ENCODE data around the gene FOXS1.

Gene FOXS1

DNA sequence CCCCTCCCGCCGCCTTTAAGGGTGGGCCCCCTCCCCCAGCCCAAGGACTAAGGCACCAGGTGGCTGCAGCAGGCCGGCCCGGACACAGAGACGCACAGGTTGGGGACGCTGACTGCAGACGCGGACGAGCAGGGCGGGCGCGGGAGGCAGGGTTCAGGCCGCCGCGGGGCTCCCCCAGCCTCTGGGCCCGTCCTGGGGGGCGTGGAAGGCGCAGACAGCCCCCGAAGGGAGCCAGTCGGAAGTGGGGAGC, 15.7 kb upstream of the FOXS1 start:
- no peak for DNase-seq (ENCODE audit: low spot score)

DNA sequence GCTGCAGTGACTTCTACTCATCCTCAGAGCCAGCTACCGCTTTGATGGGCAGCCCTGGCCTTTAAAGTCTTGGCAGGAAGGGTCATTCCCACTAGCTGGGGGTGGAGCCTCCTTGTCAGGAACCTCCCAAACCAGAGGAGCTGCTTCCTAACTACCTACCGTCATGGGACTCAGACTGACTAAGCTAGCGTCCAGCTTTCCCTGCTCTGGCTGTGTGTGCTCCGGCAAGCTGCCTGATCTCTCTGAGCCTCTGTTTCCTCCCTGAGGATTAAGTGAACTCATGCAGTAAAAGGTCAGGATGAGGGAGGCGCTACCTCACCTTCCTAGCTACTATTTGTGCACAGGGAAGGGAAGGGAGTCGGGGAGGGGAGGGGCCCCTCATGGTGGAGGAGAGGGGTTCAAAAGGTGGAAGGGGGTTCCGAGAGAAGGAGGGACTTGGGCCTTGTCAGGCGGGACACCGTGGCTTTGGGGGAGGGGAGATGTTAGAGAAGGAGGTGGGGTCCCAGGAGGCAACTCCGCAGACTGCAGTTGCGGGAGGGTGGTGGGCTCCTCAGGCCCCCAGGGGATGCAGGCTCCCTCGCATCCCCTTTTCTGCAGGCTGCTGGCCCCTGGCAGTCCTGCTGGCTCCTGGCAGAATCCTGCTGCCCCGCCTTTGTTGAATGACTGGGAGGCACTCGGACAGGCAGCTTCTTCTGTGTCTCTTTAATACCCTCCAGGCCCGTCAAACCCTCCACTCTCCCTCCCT, 15.2 kb upstream of the FOXS1 start:
- DNase-seq (ENCODE audit: low spot score): peak; percentile 71

DNA sequence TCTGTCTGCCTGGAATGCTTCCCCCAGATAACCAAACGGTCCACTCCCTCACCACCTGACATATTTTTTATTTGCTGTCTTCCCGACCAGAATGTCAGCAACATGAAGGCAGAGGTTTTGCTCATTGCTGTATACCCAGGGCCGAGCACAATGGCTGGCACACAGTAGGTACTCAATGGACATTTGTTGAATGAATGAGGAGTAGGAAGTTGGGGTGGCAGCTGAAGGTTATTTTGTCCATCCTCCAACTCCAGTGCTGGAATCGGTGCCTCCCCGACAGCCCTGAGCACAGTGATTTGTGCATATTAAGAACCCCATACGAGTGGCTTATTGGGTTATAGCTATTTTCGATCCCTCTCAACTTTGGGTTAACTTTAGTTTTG, 14.6 kb upstream of the FOXS1 start:
- DNase-seq (ENCODE audit: low spot score): no peak

DNA sequence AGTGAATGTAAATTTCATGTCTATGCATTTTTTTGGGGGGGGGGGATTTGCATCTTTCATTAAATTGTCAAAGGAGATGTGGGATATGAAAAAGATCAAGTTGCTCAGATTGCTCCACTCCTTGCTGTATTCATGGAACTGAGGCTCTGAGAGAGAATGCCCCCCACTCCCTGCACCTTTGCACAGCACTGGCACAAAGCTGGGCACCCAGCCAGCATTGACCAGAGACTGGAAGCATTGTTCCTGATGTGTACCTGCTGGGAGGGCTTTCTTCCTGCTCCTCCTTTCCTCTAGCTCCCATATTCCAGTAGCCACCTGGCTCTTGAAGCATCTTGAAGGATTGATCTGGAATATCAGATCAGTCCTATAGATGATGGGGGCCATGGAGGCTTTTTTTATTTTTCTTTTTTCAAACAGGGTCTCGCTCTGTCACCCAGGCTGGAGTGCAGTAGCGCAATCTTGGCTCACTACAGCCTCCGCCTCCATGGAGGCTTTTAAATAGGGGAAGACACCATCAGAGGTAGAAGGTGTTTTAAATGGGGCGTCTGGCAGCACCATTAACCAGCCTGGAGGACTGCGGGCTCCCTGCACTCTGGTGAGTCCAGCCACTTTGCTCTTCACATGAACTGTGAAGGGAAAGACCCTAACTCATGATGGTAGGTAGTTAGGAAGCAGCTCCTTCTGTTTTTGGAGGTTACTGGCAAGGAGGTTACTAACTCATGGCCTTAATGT, 14.0 kb upstream of the FOXS1 start:
- DNase-seq (ENCODE audit: low spot score): no peak

DNA sequence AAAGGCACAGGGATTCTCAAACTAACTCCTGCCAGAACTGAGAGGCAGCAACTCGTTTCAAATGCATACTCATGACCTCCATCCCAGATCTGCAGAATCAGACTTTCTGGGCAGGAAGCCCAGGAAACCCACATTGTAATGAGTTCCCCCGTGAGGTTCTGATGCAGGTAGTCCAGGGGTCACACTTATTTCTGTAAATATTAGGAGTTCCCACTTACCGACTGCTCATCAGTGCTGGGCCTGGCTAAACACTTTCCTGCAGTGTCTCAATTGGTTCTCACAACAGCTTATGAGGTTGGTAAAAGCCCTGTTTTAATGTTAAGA, 13.3 kb upstream of the FOXS1 start:
- DNase-seq (ENCODE audit: low spot score): no peak

DNA sequence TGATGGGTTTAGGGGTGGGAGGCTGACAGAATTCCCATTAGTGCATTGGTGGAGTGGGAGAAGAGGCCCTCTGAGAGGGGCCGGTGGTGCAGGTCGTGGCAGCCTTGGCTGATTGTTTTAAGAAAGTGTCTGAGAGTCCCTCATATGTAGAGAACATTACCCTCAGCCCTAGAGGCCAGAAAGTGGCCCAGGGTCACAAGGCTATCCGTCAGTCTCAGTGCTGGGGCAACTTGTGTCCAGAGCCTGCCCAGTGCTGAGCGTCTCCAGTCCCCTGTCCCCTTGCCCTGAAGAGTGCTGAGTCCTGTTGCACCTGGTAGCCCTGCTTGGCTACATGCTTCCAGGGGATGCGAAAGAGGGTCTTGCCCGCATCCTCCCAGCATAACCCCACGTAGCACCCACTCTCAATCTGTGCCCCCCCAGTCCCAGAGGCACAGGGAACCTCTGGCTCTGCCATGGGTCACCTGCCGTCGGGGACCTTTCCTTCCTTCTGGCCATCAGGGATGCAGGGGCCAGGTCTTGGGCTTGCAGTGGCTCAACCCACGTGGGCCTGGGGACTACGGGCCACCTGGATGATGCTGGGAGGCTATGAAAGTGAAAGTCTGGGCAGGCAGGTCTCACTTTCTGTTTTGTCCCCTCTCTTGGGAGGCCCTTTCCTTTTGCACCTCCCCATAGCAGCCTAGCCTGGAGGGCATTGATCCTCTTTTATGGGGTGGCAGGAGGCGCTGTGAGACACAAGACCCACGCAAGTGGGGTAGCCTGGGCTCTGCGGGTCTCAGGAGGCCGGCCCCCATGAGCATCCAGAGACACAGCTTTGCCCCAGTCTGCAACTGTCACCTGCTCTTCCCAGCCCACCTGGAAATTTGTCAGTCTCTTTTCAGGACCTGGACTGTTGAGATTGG, 12.7 kb upstream of the FOXS1 start:
- no peak for DNase-seq (ENCODE audit: low spot score)

DNA sequence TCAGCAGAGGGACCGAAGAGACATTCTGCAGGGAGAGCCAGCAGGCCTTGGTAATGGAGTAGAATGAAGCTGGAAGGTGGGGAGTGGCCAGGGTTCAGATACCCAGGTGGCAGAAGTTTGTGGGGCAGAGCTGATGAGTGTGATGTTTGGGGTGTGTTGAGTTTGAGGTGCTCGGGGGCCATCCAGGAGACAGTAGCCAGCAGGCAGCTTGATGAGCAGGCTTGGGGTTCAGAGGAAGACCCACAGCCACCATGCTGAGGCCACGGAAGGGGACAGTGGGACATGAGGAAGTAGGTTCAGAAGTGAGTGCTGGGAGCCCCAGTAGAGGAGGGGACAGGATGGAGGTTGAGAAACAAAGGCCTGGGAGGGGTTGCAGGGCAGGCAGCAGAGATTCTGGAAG, 11.1 kb upstream of the FOXS1 start:
- DNase-seq (ENCODE audit: low spot score): no peak

DNA sequence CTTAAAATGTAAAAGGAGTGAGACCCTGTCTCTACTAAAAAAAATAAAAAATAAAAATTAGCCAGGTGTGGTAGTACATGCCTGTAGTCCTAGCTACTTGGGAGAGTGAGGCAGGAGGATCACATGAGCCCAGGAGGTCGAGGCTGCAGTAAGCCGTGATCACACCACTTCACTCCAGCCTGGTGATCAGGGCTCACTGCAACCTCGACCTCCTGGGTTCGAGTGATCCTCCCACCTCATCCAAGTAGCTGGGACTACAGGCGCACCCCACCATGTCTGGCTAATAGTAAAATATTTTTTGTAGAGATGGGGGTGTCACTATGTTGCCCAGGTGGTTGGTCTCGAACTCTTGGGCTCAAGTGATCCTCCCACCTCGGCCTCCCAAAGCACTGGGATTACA, 8.1 kb upstream of the FOXS1 start:
- no peak for DNase-seq (ENCODE audit: low spot score)

DNA sequence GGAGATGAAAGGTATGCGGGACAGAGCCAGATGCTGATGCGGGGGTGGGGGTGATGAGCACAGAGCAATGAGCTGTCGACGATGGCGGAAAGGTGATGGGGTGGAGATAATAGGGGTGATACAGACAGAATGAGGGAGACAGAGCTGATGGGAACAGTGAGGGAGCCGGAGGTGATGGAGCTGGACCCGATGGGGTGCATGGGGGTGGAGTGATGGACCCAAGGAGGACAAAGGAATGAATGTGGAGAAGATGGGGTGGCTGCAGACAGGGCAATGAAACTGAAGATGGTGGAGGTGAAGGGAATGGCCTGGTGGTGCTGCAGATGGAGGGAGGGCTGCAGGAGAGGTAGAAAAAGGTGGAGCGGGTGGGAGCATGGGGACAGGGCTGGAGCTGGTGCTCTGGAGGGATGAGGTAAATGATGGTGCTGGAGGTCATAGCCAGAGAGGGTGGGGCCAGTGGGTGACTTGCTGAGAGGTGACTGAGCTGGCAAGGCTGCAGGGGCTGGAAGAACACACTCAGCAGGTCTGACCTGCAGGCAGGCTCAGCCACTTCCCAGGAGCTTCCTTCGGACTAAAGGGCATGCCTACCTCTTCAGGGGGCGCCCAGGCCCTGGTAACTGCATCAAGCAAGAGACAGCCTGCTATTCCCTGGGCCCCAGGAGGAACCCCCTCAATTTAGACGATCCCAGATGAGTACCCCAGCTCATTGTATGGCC, 6.0 kb upstream of the FOXS1 start:
- no peak for DNase-seq (ENCODE audit: low spot score)

DNA sequence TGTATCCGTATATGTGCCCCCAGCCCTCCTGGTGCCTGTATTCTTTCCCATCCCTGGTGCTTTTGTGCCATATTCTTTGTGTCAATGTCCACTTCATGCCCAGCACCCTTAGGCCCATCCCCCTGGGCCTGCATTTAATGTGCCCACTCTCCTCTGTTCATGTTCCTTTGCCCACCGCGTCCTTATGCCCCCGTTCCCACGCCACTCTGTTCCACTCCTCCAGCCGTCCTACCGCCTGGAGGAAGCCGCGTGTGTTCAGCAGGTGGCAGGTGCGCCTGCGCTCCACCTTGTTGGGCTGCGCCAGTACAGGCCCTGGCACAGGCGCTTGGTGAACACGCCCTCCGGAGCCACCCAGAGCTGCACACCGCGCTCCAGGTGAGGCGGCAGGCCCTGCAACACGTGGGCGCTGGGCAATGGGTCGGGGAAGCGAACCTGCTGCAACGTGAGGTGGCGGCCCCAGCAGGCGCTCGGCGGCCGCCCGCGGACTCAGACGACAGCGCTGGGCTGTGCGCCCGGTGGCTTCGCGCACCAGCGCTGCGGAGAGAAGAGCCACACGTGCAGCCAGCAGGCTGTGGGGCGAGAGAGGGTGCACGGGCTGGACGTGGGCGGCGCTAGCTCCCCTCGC, 4.0 kb upstream of the FOXS1 start:
- peak; percentile 35 for DNase-seq (ENCODE audit: low spot score)

DNA sequence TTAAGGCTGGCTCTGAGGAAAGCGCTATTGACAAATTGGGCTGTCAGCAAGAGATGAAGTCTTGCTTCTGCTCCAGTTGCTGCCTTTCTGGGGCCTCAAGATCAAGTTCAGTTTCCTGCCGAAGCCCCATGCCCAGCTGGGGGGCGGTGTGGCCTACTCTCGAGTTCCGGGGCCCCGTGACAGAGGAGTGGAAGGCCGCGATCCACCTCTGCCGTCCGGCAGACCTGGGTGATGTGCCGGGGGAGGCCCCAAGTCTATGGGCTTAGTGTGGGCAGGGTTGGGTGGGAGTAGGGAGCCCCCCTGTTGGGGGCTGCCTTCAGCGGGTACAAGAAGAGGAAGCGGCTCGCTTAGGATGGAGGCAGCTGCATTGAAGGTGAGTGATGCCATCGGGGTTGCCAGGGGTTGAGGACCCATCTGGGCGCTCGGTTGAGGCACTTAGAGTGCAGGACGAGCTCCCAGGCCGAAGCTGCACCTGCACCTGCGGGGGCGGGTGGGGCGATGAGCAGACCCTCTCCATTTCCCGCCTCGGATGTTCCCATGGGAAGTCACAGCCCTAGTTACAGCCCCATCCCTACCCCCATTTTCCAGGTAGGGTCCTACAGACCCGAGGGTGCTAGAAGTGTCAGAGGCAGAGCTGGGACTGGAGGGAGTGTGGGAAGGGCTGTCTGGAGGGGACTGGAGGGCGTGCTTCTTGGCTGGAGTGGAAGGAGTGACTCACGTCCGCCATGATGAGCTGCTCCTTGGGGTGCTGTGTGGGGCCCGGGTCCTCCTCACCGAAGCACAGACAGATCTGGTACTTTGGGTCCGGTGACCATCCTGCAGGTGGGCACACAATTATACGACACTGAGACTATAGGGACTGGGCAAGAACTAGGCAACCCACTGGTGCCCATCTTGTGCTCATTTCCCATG, 2.9 kb upstream of the FOXS1 start:
- no peak for DNase-seq (ENCODE audit: low spot score)

DNA sequence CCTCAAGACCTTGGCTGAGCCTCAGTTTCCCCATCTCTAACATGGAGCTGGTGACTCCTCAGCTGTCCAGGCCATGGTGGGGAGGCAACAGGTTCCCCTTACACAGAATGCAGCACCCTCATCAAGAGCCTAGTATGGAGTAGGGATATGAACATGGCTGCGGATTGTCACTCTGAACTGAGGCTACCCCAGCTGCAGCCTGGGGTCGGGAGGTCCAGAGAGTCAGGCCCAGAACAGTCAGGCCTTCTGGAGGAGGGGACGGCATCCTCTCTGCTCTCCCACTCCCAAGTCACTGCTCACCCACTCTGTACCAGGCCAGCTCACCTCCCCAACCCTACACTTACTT, 1.4 kb upstream of the FOXS1 start:
- no peak for DNase-seq (ENCODE audit: low spot score)

DNA sequence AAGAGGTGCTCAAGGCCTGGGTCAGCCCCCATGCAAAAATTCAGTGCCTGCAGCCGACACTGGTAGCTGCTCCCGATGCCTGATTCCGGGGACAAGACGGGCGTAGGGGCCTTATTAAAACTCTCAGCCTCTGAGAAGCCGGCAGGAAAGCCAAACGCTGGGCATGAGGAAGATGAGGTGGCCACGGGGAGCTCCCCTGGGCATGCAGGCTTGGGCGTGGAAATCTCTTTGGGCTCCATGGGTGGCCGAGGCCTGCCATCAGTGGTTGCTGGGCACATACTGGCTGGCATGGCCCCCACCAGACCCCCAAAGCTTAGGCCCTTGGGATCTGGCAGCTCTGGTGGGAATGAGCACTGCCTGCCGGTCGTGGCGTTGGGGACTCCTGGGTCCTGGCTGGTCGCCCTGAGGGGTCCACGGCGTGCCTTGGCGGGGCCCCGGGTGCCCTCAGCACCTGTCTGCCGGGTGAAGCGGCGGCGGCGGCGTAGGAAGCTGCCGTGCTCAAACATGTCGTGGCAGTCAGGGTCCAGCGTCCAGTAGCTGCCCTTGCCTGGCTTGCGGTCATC, 586 bp downstream of the FOXS1 start:
- DNase-seq (ENCODE audit: low spot score): no peak

DNA sequence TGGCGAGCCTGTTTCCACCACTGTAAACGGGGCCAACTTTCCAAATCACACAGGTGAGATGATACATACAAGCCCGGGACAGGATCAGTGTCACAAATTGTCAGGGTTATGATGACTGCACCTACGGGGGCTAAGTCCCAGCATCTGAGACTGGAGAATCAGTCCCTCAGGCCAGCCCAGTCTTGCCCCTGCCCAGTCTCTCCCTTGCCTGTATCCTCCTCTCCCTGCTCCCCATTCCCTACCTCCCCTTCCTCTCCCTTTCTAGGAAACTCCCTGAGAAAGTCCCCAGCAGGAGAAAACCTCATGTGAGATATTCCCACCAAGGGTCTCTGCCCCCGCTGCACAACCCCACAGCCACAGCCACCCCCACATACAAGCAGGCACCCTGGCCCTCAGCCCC, 1.5 kb downstream of the FOXS1 start:
- no peak for DNase-seq (ENCODE audit: low spot score)

DNA sequence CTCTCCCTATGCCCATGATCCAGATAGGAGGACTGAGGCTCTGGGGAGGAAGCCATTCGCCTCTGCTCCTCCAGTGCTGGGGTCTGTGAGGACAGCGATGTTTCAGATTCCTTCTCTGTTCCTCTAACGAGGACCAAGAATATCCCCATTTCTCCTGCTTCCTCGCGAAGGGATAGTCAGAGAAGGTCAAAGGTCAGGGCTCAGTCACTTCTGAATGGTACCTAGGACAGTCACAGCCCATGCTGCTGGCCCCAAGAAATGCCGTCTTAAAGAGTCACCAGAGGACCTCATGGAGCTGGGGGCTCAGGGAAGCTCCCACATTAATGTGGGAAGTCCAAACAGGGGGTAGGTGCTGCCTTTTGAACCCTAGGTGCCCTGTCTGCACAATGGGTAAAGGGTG, 2.1 kb downstream of the FOXS1 start:
- no peak for DNase-seq (ENCODE audit: low spot score)

DNA sequence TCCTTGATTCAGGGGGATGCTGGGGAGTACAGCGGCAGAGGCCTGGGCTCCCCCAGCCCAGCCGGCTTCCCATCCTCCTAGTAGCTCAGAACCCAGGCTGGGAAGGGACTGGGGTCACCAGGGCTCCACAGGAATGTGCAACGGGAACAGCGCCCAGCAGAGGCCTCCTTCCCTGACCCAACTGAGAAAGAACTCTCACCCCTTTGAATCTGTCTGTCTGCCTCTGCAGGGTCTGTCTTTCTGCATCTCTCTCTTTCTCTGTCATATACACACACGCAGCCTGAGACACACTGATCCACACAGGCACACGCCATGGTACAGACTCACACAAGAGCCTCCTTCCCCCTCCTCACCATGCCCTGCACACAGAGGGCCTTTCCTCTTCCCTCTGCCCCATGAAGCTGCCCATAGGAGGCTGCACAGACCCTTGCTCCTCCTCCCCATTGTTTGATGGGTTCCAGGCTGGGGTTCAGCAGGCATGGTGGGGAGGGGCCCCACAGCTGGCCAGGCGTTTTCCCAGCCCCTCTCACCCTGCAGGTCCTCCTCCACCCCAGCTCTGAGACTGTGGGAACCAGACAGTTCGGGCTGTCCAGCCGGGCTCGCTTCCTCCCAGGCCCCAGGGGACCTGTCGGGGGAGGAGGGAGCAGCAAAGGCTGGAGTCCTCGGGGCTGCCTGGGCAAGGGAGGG, 2.8 kb downstream of the FOXS1 start:
- DNase-seq (ENCODE audit: low spot score): peak; percentile 35

DNA sequence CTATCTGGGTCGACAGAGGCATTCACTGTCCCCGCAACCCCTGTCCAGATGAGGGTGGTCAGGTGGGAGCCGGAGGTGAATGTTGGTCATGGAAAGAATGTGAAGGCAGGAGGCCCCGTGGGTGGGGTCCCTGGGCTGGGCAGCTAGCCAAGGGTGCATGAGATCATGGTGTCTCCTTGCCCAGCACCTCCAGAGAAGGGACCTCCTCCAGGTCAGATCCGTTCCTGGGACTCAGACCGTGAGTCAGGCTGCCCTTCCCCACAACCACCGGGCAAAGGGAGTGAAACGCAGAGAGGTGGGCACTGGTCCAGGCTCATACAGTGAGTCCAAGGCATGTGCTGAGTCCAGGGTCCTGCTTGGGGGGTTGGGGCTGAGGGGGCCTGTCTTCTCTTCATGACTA, 3.5 kb downstream of the FOXS1 start:
- peak; percentile 89 for DNase-seq (ENCODE audit: low spot score)

DNA sequence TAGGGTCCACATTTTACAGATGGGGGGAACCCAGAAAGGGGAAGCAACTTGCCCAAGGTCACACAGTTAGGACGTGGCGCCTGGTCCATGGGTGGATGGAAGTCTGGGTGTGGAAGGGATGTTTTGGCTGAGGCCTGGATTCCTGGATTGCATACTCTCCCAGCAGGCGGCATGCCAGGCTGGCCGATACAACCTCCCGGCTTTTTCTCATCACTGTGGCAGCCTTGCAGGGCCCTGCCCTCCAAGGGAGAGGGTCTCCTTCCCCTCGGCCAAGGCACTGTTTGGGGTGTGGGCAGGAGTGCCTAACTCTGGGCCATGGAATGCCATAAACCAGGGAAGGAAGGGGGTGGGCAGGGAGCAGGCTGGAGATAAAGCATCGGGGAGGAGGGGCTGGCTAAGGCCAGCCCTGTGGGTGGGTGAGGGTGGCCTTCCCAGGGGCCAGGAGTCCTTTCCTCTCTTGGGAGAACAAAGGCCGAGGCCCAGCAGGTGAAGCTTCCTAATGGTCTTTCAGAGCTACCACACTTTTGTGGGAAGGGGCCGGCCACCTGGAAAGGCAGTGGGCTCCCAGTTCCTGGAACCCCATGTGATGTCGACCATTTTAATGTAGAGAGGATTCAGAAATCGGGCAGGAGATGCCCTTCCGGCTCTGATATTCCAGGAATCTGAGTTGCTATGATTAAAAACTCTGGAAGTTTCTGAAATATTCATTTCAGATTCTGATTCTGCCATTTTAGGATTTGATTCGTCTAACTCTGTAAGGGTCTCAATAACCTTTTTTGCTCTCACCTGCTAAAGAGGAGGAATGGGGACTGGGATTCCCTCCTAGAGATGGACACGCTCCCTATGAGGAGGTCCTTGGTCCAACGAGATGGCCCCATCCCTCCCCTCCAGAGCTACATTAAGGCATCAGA, 4.2 kb downstream of the FOXS1 start:
- DNase-seq (ENCODE audit: low spot score): no peak

DNA sequence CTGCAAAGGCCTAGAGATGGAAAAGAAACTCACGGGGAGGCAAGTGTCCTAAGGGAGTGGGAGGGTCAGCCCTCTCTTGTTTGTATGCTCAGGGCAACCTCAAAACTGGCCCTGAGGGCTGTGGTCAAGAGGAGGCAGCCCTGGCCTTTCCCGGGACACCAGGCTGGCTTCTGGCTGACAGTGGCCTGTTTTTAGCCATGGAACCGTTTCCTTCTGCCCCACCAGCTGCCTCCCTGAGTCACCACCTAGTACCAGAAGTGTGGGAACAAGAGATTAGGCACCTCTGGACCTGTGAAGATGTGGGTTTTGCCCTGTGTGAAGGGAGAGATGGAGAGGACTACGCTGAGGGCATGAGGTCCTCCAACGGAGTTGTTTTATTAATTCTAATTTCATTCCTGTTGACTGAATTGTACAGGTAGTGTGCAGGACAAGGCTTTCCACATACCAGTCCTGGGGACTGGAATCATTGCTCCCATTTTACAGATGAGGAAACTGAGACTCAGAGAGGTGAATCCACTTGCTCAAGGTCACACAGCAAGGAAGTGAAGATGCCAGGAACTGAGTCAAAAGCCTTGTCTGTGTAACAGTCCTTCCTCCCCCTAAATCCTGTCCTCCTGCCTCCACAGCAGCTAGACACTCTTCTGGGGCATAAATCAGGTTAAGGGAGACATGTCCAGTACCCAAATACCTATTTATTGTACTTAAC, 5.5 kb downstream of the FOXS1 start:
- DNase-seq (ENCODE audit: low spot score): no peak

Measured in kidney tubule cell (primary cell).